Measurements from ENCODE around the gene PHLDB1.
A peak's percentile ranks its signal among the peaks of the same experiment; 100 is the strongest.
"Not testable (repeated sequence)": the region's sequence is repeated elsewhere in the genome, so short reads cannot be mapped to it uniquely, and the experiment has no call there.

The PHLDB1 gene

DNA sequence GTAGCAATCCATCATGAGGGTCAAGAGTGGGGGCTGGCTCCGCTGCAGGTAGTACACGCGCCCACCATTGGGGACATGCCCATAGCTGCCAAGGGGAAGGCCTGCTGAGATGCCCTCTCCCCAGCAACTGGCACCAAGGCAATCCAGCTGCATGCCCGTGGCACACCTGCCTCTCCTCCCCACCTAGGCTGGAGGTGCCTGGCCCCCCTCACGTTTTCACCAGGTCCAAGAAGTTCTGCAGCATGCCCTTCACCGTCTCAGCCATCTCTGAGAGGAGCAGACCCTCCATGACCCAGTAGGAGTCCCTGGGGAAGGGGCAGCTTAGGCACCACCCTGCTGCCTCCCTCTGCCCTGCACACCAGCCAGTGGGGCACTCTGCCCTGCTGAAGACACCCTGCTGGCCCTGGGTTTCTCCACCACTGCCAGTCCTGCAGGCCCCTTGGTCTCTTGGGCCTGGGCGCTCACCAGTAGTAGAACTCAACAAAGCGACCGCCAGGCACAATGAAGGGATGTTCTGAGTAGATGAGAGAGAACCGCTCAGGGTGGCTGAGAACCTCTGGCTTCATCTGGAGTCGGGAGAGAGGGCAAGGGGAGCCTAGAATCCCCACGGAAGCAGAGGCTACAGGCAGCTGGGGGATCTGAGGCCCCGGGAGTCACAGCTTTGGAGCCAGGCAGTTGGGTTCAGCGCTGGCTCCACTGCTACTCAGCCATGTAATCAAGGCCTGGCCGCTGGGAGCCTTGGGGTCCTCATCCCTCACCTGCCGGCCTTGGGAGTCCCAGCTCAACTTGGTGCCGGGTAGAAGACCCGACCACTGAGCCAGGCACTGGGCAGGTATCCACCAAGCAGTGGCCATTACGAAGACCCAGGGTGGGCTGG, 54.2 kb downstream of the PHLDB1 start:
- DNase-seq: no peak

- no peak for DNase-seq
These were observed 55.2 kb downstream of the PHLDB1 start for GRCh38 chr11:118662401-118663271.

GRCh38 chr11:118663381-118663780, 56.0 kb downstream of the PHLDB1 start:
- no peak for DNase-seq

- DNase-seq: no peak
These were observed 56.5 kb downstream of the PHLDB1 start for GRCh38 chr11:118663902-118664301.

GRCh38 chr11:118666371-118666770, 59.0 kb downstream of the PHLDB1 start:
- no peak for DNase-seq

DNA sequence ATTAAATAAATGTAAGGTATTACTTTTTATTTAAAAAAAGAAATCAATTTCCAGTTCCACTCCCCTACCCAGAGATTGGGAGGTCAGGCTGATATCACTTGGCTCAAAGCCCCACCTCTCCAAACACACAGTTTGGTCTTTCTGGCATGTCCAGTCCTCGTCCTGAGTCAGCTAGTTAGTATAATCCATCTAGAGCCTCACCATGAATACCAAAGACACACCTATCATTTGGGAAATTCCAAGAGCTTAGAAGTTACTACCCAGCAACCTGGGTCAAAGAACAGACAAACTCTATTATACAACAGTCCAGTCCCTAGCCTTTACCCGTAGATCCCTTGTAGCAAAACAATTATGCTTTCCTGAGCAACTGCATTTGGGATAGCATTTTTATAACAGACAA, 62.6 kb downstream of the PHLDB1 start:
- DNase-seq: no peak

GRCh38 chr11:118671254-118671653, 63.8 kb downstream of the PHLDB1 start:
- DNase-seq: no peak

DNA sequence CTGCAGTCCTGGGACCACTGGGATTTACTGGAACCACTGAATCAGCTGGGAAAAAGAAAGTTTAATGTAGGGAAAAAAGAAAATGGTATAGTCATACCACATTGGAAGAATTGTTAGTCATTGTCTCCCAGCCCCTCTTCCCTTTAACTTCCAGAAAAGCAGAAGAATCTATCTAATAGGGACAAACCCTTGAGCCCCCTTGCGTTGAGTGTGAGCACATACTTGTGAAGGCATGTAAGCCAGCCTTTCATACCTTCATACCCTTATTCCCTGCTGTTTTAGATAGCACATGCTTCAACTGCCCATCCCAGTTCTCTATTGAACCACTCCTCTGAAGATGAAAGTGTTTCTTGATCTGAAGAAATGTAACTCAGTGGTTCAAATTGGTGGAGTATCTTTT, 65.4 kb downstream of the PHLDB1 start:
- DNase-seq: no peak

GRCh38 chr11:118673361-118674081, 66.1 kb downstream of the PHLDB1 start:
- DNase-seq: no peak

DNA sequence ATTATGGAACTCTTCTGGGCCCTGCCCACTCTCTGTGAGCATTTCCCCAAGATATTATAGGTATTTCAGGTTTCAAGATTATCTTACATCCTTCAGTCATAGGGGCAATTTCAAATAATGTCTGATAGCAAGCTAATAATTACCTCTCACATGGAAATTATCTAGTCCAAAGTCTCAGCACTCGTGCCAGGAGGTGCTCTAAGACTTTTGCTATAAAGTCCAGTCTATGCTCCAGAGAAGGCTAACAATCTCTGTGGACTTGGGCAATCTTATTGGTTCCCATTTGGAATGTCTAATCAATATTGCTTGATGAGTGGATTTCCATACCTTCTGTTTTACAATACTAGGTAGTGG, 66.6 kb downstream of the PHLDB1 start:
- DNase-seq: no peak

DNA sequence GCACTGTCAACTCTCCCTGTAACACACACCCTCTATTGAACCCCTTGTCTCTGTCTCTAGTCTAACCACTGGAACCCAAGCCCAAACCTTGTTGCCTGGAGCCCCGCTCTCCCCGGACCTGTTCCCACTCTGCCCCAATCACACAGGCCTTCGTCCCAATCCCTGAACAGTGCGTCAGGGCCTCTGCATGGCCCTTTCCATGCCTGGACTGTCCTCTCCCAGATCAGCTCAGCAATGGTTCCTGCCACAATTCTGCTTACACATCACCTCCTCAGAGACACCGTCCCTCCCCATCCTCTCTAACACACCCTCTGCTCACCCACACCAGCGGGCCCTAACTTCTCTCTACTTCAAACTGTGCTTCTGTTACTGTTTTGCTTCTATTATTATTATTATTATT, 70.6 kb downstream of the PHLDB1 start:
- no peak for DNase-seq

DNA sequence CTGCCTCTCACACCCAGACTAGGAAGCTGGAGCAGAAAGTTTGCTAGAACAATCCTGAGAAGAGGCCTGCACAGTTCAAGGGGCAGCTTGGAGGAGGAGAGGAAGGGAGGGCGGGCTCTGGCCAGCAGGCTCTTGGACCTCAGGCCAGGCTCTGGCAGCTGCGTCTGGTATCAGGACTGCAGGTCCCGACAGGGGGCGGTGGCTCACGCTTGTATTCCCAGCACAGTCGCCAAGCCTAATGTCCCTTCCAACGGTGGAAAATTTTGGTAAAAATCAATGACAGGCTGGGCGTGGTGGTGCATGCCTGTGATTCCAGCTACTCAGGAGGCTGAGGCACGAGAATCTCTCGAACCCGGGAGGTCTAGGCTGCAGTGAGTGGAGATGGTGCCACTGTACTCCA, 71.5 kb downstream of the PHLDB1 start:
- DNase-seq: not testable (repeated sequence)

DNA sequence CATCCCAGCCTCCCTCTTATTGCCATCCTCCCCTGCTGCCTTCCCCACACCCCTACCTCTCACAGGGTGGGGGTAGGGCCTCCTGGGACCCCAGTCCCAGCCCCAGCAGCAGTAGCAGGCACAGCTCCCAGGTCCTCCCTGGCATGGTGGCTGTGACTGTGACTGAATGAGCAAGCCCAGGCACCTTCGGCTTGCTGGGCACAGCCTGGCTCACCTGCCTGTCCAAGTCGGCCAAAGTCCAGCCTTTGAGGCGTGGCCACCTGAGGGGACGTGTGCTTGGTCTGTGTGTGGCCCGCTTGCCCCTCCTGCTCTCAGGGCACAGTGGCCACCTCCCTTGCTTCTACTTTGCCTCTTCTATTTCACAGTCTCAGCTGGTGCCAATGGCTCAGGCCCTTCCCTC, 72.1 kb downstream of the PHLDB1 start, which contains the start of gene TREH:
Gene TREH (minus strand): TSS at position 168 of the 400 bp plus-strand sequence. CDS start 23 bp downstream, at position 145.
- DNase-seq: no peak

- no peak for DNase-seq
These were observed 75.0 kb downstream of the PHLDB1 start for GRCh38 chr11:118682372-118682771.

DNA sequence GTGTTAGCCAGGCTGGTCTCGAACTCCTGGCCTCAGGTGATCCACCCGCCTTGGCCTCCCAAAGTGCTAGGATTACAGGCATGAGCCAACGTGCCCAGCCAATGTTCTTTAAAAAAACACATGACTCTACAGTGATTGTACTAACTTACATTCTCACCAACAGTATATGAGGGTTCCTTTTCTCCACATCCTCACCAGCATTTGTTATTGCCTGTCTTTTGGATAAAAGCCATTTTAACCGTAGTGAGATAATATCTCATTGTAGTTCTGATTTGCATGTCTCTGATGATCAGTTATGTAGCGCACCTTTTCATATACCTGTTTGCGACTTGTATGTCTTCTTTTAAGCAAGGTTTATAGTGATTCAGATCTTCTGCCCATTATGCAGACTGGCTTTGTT, 75.5 kb downstream of the PHLDB1 start:
- not testable (repeated sequence) for DNase-seq

GRCh38 chr11:118684187-118684586, 76.8 kb downstream of the PHLDB1 start:
- no peak for DNase-seq

GRCh38 chr11:118687906-118688305, 80.5 kb downstream of the PHLDB1 start:
- no peak for DNase-seq

- not testable (repeated sequence) for DNase-seq
These were observed 80.9 kb downstream of the PHLDB1 start for GRCh38 chr11:118688339-118688738.

- no peak for DNase-seq
These were observed 81.6 kb downstream of the PHLDB1 start for GRCh38 chr11:118688851-118689502.

GRCh38 chr11:118689503-118689851, 82.1 kb downstream of the PHLDB1 start:
- DNase-seq: no peak

DNA sequence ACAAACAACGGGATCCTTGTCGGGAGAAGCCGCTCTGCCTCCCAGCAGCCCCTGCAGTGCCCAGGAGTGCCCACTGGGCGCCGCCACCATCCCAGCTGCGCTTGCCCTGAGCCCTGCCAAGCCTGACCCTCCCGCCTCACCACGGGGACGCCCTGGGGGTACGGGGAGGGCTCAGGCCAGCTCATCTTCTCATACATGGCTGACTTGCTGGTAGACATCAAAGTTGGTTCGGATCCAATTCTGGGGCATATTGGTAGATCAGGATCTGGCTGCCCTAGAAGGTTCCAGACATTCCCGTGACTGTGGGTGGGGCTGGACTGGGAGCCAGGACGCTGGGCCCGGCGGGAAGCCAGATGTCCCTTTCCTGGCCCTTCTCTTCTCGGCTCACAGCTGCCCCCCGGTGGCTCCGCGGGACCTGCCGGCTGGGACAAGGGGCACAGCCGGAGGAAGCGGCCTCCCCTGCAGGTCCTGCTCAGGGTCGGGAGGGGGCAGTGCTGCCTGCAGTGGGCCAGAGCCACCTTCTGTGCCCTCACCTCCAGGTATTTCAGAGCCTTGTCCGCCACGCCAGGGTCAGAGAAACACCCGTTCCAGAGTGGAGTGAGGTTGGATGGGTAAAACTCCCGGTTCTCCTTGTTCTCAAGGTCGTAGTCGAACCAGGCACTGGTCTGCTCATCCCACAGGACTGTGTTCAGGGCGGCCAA, 82.6 kb downstream of the PHLDB1 start:
- DNase-seq: peak; percentile 85

Measured in NCI-H1092 (cell line).